Aorta (tissue), 5 donors: ENCODE data around the gene KDSR. TPM values are rescaled to one million over a fixed set of nuclear protein-coding genes. Genes with fewer than 3 reads are reported as not detected.

Experiments used
- ATAC-seq: fragments of 200-7000 bp; cut with Tn5 transposase; one replicate; pipeline ENCODE4 v1.9.1; 2022; ENCODE audit warnings: moderate library complexity; ENCODE audit not compliant: low FRiP score
- DNase-seq, 2 donors: peaks; one replicate each; pipeline ENCODE4 v3.0.0-alpha.2; 2020
- H3K27ac ChIP-seq, 2 donors: one replicate each; pipeline ENCODE4 v1.5.1; 2013; ENCODE audit warnings: low read length in 2 of 2, mild to moderate bottlenecking in 2 of 2, moderate library complexity in 2 of 2, control low read depth in 1 of 2, inconsistent platforms in 1 of 2, low read depth in 1 of 2
- H3K27me3 ChIP-seq, 2 donors: one replicate each; pipeline ENCODE4 v1.6.1; 2013; ENCODE audit warnings: control low read depth in 1 of 2, low read length in 1 of 2, mild to moderate bottlenecking in 1 of 2, moderate library complexity in 1 of 2; ENCODE audit not compliant: insufficient read depth in 2 of 2, control insufficient read depth in 1 of 2
- H3K36me3 ChIP-seq, 2 donors: one replicate each; pipeline ENCODE4 v1.6.1; 2013; ENCODE audit warnings: control low read depth in 1 of 2, low read length in 1 of 2, mild to moderate bottlenecking in 1 of 2; ENCODE audit not compliant: insufficient read depth in 2 of 2, control insufficient read depth in 1 of 2
- H3K4me1 ChIP-seq, 2 donors: one replicate each; pipeline ENCODE4 v1.6.1; 2013; ENCODE audit warnings: low read length in 2 of 2, control low read depth in 1 of 2, mild to moderate bottlenecking in 1 of 2, moderate library complexity in 1 of 2; ENCODE audit not compliant: insufficient read depth in 2 of 2, control insufficient read depth in 1 of 2
- H3K4me3 ChIP-seq, 2 donors: one replicate each; pipeline ENCODE4 v1.5.1; 2013; ENCODE audit warnings: low read length in 2 of 2, control low read depth in 1 of 2, mild to moderate bottlenecking in 1 of 2
- H3K9me3 ChIP-seq: one replicate; pipeline ENCODE4 v1.6.1; 2013; ENCODE audit warnings: mild to moderate bottlenecking, low read length; ENCODE audit not compliant: control insufficient read depth
- WGBS, 2 donors: extraction: QIAGEN DNeasy Blood & Tissue Kit; methylation state at CpG; one replicate each; pipeline ENCODE4 v1.1.7; 2013; 5-methylcytosine and 5-hydroxymethylcytosine counted together
- intact Hi-C, 2 donors: fragments of 100-400 bp; cut with DNase I; formaldehyde crosslinking; loops; one replicate each; pipeline versions ENCODE4 v1.14.2 to v1.15.0; 2022
- polyA plus RNA-seq, 2 donors: library from polyadenylated mRNA; stranded (reverse); fragments of 200-250 nt; gene quantifications; one replicate each; pipeline ENCODE4 v1.2.3, GENCODE V29; 2013
- total RNA-seq, 2 donors: library from RNA; stranded (reverse); fragmentation: NEBNext Ultra II Directional; extraction: Animal tissue kit (Norgen Biotek cat#: 25700); gene quantifications; one replicate each; pipeline ENCODE4 v1.2.1, GENCODE V29; 2021
- donor health status: healthy with polysubstance abuse.
- donor health status: Bipolar disorder and iron deficiency.
- donor health status: DM: no; HTN: no; CAD: no.
- donor health status: DM: no; HTN: no; CAD: no.
- donor health status: DM: yes; HTN: yes; CAD: no.

The KDSR gene
- total and polyA plus RNA-seq, 4 donors: 24.4 to 91.0 (median 50.5) TPM

GRCh38 chr18:63286926-63287325 lies 80.1 kb downstream of the KDSR start:
- H3K9me3 ChIP-seq: no peaks in the 10 kb centered on the region
- no peak overlapping the region for H3K27ac ChIP-seq
- DNase-seq (no peak), ATAC-seq (no peak)
- no peaks in the 10 kb centered on the region for H3K36me3 ChIP-seq
- WGBS, 2 donors: 82 to 85% methylated on average over 4 of the region's 4 CpGs
- peaks cover 5 to 11% of the 10 kb centered on the region in 2 donors for H3K4me1 ChIP-seq
- intact Hi-C loops: no loop called here
- H3K27me3 ChIP-seq: no peaks in the 10 kb centered on the region
- no peak overlapping the region for H3K4me3 ChIP-seq

DNA sequence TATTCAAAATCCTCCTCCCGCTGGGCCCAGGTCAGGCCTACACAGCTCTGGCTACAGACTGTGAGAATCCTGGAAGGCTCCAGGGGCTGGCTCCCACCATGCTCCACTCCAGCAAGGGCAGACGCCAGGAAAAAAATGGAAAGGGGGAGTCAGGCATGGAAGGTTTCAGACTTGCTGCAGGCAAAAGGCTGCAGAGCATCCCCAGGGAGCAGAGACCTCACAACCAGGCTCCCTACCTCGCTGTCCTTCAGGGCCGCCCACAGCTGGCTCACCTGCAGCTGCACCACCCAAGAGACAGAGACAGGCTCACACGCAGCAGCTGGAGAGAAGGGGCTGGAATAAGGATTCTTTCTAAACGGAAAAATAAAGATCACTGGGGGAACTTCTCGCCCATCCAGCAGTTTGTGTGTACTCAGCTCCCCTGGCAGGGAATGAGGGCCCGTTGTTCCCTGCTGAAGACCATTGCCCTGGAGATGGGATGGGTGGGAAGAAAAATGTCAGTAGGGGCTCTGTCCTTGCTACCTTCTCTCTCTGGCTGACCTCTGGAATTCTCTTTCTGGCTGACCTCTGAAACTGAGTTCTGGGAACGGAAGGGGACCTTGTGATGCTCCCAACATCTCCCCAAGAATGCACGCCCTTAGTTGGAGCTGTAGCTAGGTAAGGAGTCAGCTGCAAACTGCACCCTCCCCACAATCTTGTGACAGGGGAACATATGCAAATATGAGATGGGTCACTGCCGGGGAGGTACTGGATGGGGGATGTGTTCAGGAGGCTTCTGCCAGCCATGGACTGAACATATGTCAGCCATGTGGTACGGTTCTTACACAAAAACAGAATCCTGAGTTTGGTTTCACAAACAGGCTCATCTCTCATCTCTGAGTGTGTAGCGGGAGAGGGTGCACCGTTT lies 81.9 kb downstream of the KDSR start:
- H3K4me3 ChIP-seq: no peak overlapping the region
- no peaks in the 10 kb centered on the region for H3K36me3 ChIP-seq
- 70 to 79% methylated on average over 14 of the region's 14 CpGs for WGBS, 2 donors
- DNase-seq (no peak), ATAC-seq (peak; percentile 31)
- H3K9me3 ChIP-seq: no peaks in the 10 kb centered on the region
- peaks cover 0 to 5% of the 10 kb centered on the region in 2 donors for H3K4me1 ChIP-seq
- peak overlapping the region in 1 of 2 donors; percentile 2 for H3K27ac ChIP-seq
- intact Hi-C loops: no loop called here
- no peaks in the 10 kb centered on the region for H3K27me3 ChIP-seq

DNA sequence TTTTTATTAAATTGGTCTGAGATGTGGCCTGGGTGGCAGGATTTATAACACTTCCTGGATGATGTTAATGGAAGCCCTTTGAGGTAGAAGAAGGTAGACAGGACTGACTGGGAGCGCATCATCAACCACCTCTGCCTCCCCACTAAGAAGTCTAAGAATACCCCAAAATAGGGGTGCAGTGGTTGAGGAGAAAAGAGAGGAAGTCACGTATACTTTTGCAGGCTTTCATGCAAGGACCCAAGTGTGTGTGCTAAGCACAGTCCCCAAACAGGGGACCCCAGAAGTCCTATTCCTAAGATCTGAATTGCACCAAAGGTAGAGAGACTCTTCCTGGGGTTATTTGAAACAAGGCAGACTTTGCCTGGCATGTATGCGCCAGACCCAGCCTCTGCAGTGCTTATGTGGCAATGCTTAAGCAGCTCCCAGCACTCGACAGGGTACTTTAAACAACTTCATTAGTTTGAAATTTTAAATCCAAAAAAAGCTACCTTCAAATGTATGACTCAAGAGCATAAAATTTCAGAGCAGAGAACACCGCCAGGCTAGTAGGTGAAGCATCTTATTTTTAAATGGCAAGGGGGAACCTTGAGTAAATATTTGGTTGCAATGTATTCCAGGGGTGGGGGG lies 82.7 kb downstream of the KDSR start:
- Histone ChIP-seq H3K9me3 (no peaks in the 10 kb centered on the region), H3K27ac (peak overlapping the region in 1 of 2 donors; percentile 30), H3K4me3 (no peak overlapping the region), H3K4me1 (peaks cover 0 to 5% of the 10 kb centered on the region in 2 donors), H3K27me3 (no peaks in the 10 kb centered on the region), H3K36me3 (no peaks in the 10 kb centered on the region)
- 52 to 57% methylated on average over 5 of the region's 5 CpGs for WGBS, 2 donors
- ATAC-seq: no peak
- intact Hi-C loops: no loop called here
- DNase-seq: no peak

- Histone ChIP-seq H3K4me3 (no peak overlapping the region), H3K27me3 (no peaks in the 10 kb centered on the region), H3K9me3 (no peaks in the 10 kb centered on the region), H3K36me3 (no peaks in the 10 kb centered on the region), H3K4me1 (peaks cover 0 to 5% of the 10 kb centered on the region in 2 donors), H3K27ac (peak overlapping the region in 1 of 2 donors; percentile 30)
- intact Hi-C loops: no loop called here
- no peak for DNase-seq
- no peak for ATAC-seq
- WGBS, 2 donors: 89 to 91% methylated on average over 16 of the region's 16 CpGs
Measured at GRCh38 chr18:63283305-63284094, 83.5 kb downstream of the KDSR start.

DNA sequence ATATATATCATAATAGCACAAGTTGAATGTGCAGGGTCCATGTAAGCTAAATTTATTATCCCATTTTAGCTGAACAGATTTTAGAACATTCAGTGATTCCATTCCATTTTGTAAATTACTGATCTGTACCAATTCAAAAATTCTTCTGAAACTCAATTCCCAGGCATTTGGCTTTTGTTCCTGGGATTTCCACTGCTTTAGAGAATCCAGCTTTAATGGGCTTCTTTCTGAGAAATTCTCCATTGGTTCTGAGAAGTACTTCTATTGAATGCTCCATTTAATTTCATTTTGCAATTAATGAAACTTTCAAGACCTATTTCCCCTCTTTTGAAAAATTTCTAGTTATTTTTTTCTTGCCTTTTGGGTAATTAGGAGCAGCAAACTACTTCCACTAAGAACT lies 84.2 kb downstream of the KDSR start:
- Histone ChIP-seq H3K27ac (no peak overlapping the region), H3K27me3 (no peaks in the 10 kb centered on the region), H3K9me3 (no peaks in the 10 kb centered on the region), H3K36me3 (no peaks in the 10 kb centered on the region), H3K4me3 (no peak overlapping the region), H3K4me1 (peaks cover 0 to 3% of the 10 kb centered on the region in 2 donors)
- ATAC-seq: no peak
- DNase-seq: no peak
- intact Hi-C loops: no loop called here

Other genes starting within 250 kb of the KDSR start
- gene BCL2, start 47.4 kb downstream of the KDSR start, total RNA-seq: 10 to 100 TPM; 23.7 to 25.4 TPM
- 1 to 10 TPM; 2.6 to 4.3 TPM for gene BCL2, start 47.4 kb downstream of the KDSR start, polyA plus RNA-seq
- 10 to 100 TPM; 53.5 to 58.3 TPM for gene VPS4B, start 55.3 kb upstream of the KDSR start, total RNA-seq
- gene VPS4B, start 55.3 kb upstream of the KDSR start, polyA plus RNA-seq: 10 to 100 TPM; 22.3 to 26.2 TPM
- not detected for gene SERPINB5, start 109.8 kb upstream of the KDSR start, total RNA-seq
- gene SERPINB5, start 109.8 kb upstream of the KDSR start, polyA plus RNA-seq: 1 to 10 TPM in 1 of 2 donors, under 1 TPM in 1; 0.10 to 2.3 TPM
- gene SERPINB12, start 175.2 kb upstream of the KDSR start, total RNA-seq: not detected
- not detected for gene SERPINB12, start 175.2 kb upstream of the KDSR start, polyA plus RNA-seq
- not detected for gene SERPINB13, start 220.1 kb upstream of the KDSR start, total RNA-seq
- gene SERPINB13, start 220.1 kb upstream of the KDSR start, polyA plus RNA-seq: under 1 TPM in 1 of 2 donors, not detected in 1; 0.15 TPM